Cardiac muscle cell (in vitro differentiated cells and primary cell): ENCODE data around the gene SLC26A6. TPM values are rescaled to one million over a fixed set of nuclear protein-coding genes. Genes with fewer than 3 reads are reported as not detected.

Source experiments
- DNase-seq, 2 donors: peaks; one replicate each; pipeline versions ENCODE4 v3.0.0 to v3.0.0-alpha.2; 2010 to 2017; ENCODE audit warnings: low read depth in 1 of 2, low spot score in 1 of 2
- H3K27ac ChIP-seq: fragments of 200-600 bp; sonication (generic); 2 replicates; pipeline ENCODE4 v1.5.1; 2016
- H3K27me3 ChIP-seq: fragments of 200-600 bp; sonication (generic); 2 replicates; pipeline ENCODE4 v1.6.0; 2016; ENCODE audit warnings: control low read depth
- H3K36me3 ChIP-seq: fragments of 200-600 bp; sonication (generic); 2 replicates; pipeline ENCODE4 v1.5.1; 2016; ENCODE audit warnings: control low read depth
- H3K4me1 ChIP-seq: fragments of 200-600 bp; sonication (generic); 2 replicates; pipeline ENCODE4 v1.8.1; 2017; ENCODE audit warnings: low read depth, mild to moderate bottlenecking, mixed run types
- H3K4me3 ChIP-seq: fragments of 200-600 bp; sonication (generic); 2 replicates; pipeline ENCODE4 v1.5.1; 2016; ENCODE audit warnings: mild to moderate bottlenecking
- H3K9me3 ChIP-seq: fragments of 200-600 bp; sonication (generic); 2 replicates; pipeline ENCODE4 v1.5.1; 2017; ENCODE audit warnings: low read depth, mild to moderate bottlenecking, control low read depth
- polyA plus RNA-seq: library from polyadenylated mRNA; unstranded; fragments of >200 nt; fragmentation: Nextera tagmentation; extraction: Ambion mirVana; gene quantifications from 2 replicates; pipeline ENCODE4 v1.2.1, GENCODE V29; 2016
- total RNA-seq: library from RNA; depleted of rRNA; stranded (reverse); fragments of >200 nt; gene quantifications from 2 replicates; pipeline ENCODE4 v1.2.3, GENCODE V29; 2016
- TF ChIP-seq, protein P1 (sequence below): IDR thresholded peaks from 2 replicates; pipeline ENCODE4 v1.5.1; 2012; ENCODE audit warnings: low read depth, mild to moderate bottlenecking, low read length

Gene SLC26A6
- total and polyA plus RNA-seq, 2 experiments from 2014 or later, result 68.1 to 87.4 TPM

DNA sequence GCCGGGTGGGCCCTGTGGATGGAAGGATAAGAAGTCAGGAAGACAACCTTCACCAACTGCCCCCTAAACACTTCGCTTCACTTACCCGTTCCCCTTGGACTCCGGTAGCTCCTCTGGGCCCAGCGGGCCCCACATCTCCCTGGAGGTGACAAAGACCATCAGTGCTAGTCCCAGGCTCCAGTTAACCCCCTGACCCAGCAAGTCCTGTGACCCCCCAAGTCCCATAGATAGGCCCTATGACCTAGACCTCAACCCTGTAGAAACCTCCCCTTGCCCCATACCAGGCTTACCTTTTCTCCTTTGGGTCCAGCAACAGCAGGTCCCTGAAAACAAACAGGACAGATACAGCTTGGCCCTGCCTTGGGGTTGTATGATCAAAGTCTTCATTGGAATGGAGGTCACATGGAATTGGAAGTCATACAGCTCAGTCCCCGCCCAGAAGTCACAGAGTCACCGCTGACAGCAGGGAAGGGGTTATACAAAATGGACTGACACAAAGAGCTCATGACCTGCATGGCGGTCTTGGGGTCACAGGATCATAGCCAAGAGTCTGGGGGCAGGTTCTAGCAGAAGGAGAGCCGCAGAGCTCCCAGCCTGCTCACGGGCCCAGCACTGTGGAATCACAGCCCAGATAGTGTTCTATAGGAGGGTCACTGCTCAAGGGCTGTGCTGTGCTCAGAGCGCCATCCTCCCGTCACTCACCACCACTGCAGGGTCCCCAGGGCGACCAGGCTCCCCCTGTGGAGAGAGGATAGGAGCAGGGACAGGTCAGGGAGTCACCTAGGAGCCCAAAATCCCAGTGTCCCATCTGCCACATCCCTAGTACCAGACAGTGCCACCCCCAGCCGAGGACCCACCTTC is 53.4 kb downstream of the SLC26A6 start:
- Histone ChIP-seq H3K9me3 (no peaks in the 10 kb centered on the region), H3K27ac (no peak overlapping the region), H3K4me3 (no peak overlapping the region), H3K27me3 (no peaks in the 10 kb centered on the region), H3K4me1 (no peaks in the 10 kb centered on the region), H3K36me3 (peaks cover 32% of the 10 kb centered on the region)
- DNase-seq, result no peak
- TF ChIP-seq, protein P1, sequence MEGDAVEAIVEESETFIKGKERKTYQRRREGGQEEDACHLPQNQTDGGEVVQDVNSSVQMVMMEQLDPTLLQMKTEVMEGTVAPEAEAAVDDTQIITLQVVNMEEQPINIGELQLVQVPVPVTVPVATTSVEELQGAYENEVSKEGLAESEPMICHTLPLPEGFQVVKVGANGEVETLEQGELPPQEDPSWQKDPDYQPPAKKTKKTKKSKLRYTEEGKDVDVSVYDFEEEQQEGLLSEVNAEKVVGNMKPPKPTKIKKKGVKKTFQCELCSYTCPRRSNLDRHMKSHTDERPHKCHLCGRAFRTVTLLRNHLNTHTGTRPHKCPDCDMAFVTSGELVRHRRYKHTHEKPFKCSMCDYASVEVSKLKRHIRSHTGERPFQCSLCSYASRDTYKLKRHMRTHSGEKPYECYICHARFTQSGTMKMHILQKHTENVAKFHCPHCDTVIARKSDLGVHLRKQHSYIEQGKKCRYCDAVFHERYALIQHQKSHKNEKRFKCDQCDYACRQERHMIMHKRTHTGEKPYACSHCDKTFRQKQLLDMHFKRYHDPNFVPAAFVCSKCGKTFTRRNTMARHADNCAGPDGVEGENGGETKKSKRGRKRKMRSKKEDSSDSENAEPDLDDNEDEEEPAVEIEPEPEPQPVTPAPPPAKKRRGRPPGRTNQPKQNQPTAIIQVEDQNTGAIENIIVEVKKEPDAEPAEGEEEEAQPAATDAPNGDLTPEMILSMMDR, result no peak

DNA sequence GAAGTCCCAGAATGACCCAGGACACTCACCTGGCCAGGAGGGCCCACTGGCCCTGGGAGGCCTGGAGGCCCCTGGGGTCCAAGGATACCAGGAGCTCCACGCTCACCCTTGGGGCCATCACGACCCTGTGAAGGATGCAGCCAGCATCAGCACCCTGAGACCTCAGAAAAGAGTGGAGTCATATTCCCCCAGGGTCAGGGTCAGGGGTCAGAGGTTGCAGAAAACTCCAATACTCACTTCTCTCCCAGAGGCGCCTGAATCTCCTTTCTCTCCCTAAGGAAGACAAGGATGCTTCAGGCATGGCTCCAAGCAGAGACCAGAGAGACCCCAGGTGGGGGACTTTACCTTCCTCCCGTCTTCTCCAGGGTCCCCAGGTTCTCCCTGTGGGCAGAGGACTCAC is 58.6 kb downstream of the SLC26A6 start:
- Histone ChIP-seq H3K27ac (no peak overlapping the region), H3K4me3 (no peak overlapping the region), H3K4me1 (no peaks in the 10 kb centered on the region), H3K27me3 (no peaks in the 10 kb centered on the region), H3K9me3 (no peaks in the 10 kb centered on the region), H3K36me3 (peaks cover 17% of the 10 kb centered on the region)
- DNase-seq, result no peak
- TF ChIP-seq, protein P1, result no peak

Other genes starting within 250 kb of the SLC26A6 start
- 38.5 and 47.1 TPM in 2 replicates for gene PLXNB1, start 205.4 kb downstream of the SLC26A6 start, total RNA-seq
- 23.9 and 28.3 TPM in 2 replicates for gene PLXNB1, start 205.4 kb downstream of the SLC26A6 start, polyA plus RNA-seq
- gene CCDC51, start 195.3 kb downstream of the SLC26A6 start, total RNA-seq, result 18.6 and 20.2 TPM in 2 replicates
- 29.3 and 31.4 TPM in 2 replicates for gene CCDC51, start 195.3 kb downstream of the SLC26A6 start, polyA plus RNA-seq
- 172 and 395 TPM in 2 replicates for gene TMA7, start 195.2 kb downstream of the SLC26A6 start, total RNA-seq
- gene TMA7, start 195.2 kb downstream of the SLC26A6 start, polyA plus RNA-seq, result 517 and 609 TPM in 2 replicates
- 8.7 and 9.4 TPM in 2 replicates for gene ATRIP, start 188.7 kb downstream of the SLC26A6 start, total RNA-seq
- gene ATRIP, start 188.7 kb downstream of the SLC26A6 start, polyA plus RNA-seq, result 6.4 and 11.2 TPM in 2 replicates
- gene SHISA5, start 131.3 kb downstream of the SLC26A6 start, total RNA-seq, result 68.0 and 86.0 TPM in 2 replicates
- 92.3 and 147 TPM in 2 replicates for gene SHISA5, start 131.3 kb downstream of the SLC26A6 start, polyA plus RNA-seq
- gene PFKFB4, start 78.7 kb downstream of the SLC26A6 start, total RNA-seq, result 64.9 and 94.4 TPM in 2 replicates
- 43.8 and 74.7 TPM in 2 replicates for gene PFKFB4, start 78.7 kb downstream of the SLC26A6 start, polyA plus RNA-seq
- gene UCN2, start 71.7 kb downstream of the SLC26A6 start, total RNA-seq, result 0.81 and 1.1 TPM in 2 replicates
- gene UCN2, start 71.7 kb downstream of the SLC26A6 start, polyA plus RNA-seq, result 0.47 and 0.95 TPM in 2 replicates
- gene COL7A1, start 40.1 kb downstream of the SLC26A6 start, total RNA-seq, result 53.8 and 76.6 TPM in 2 replicates
- 41.3 and 63.0 TPM in 2 replicates for gene COL7A1, start 40.1 kb downstream of the SLC26A6 start, polyA plus RNA-seq
- 620 and 675 TPM in 2 replicates for gene UQCRC1, start 25.8 kb downstream of the SLC26A6 start, total RNA-seq
- gene UQCRC1, start 25.8 kb downstream of the SLC26A6 start, polyA plus RNA-seq, result 735 and 870 TPM in 2 replicates
- gene TMEM89, start 13.7 kb downstream of the SLC26A6 start, total RNA-seq, result not detected in 2 replicates
- 0.59 TPM in 1 of 2 replicates, not detected in the other for gene TMEM89, start 13.7 kb downstream of the SLC26A6 start, polyA plus RNA-seq
- gene CELSR3, start 27.4 kb upstream of the SLC26A6 start, total RNA-seq, result 5.4 and 5.9 TPM in 2 replicates
- 3.1 and 3.4 TPM in 2 replicates for gene CELSR3, start 27.4 kb upstream of the SLC26A6 start, polyA plus RNA-seq
- 68.7 and 73.4 TPM in 2 replicates for gene NCKIPSD, start 50.5 kb upstream of the SLC26A6 start, total RNA-seq
- 49.6 and 51.7 TPM in 2 replicates for gene NCKIPSD, start 50.5 kb upstream of the SLC26A6 start, polyA plus RNA-seq
- gene IP6K2, start 81.8 kb upstream of the SLC26A6 start, total RNA-seq, result 87.4 and 119 TPM in 2 replicates
- gene IP6K2, start 81.8 kb upstream of the SLC26A6 start, polyA plus RNA-seq, result 130 and 140 TPM in 2 replicates
- gene PRKAR2A, start 212.4 kb upstream of the SLC26A6 start, total RNA-seq, result 99.0 and 172 TPM in 2 replicates
- 15.7 and 21.9 TPM in 2 replicates for gene PRKAR2A, start 212.4 kb upstream of the SLC26A6 start, polyA plus RNA-seq